Neural progenitor cell (in vitro differentiated cells): ENCODE results near the gene ATXN1. TPM values are rescaled to one million over a fixed set of nuclear protein-coding genes. Genes with fewer than 3 reads are reported as not detected.

Experiments used
- DNase-seq: peaks from one replicate; pipeline ENCODE4 v3.0.0-alpha.2; 2016; ENCODE audit warnings: low spot score
- H2AFZ ChIP-seq: fragments of 200-600 bp; sonication (generic); replicated peaks from 2 replicates; pipeline ENCODE4 v1.6.1; 2016; ENCODE audit warnings: antibody characterized with exemption
- H3F3A ChIP-seq: fragments of 200-600 bp; sonication (generic); 2 replicates; pipeline ENCODE4 v1.6.1; 2016; ENCODE audit warnings: antibody characterized with exemption, low read depth
- H3K27ac ChIP-seq: fragments of 200-600 bp; sonication (generic); 2 replicates; pipeline ENCODE4 v1.5.1; 2016; ENCODE audit warnings: mild to moderate bottlenecking
- H3K27me3 ChIP-seq: fragments of 200-600 bp; sonication (generic); 2 replicates; pipeline ENCODE4 v1.6.1; 2016; ENCODE audit warnings: mild to moderate bottlenecking, moderate library complexity
- H3K36me3 ChIP-seq: fragments of 200-600 bp; sonication (generic); 2 replicates; pipeline ENCODE4 v1.5.1; 2016
- H3K4me1 ChIP-seq: fragments of 200-600 bp; sonication (generic); 2 replicates; pipeline ENCODE4 v1.6.1; 2016; ENCODE audit warnings: mixed run types
- H3K4me2 ChIP-seq: fragments of 200-600 bp; sonication (generic); 2 replicates; pipeline ENCODE4 v1.6.1; 2016
- H3K4me3 ChIP-seq: fragments of 200-600 bp; sonication (generic); 2 replicates; pipeline ENCODE4 v1.5.1; 2016
- H3K79me2 ChIP-seq: fragments of 200-600 bp; sonication (generic); 2 replicates; pipeline ENCODE4 v1.6.1; 2016; ENCODE audit warnings: low read depth
- H3K9ac ChIP-seq: fragments of 200-600 bp; sonication (generic); 2 replicates; pipeline ENCODE4 v1.6.1; 2016
- H3K9me3 ChIP-seq: fragments of 200-600 bp; sonication (generic); 2 replicates; pipeline ENCODE4 v1.5.1; 2016; ENCODE audit warnings: low read depth
- H4K20me1 ChIP-seq: fragments of 200-600 bp; sonication (generic); 2 replicates; pipeline ENCODE4 v1.6.1; 2016; ENCODE audit warnings: low read depth
- H3K27ac Mint-ChIP-seq: 3 replicates; pipeline ENCODE4 v1.8.0; 2021; ENCODE audit warnings: mixed read lengths
- H3K27me3 Mint-ChIP-seq: 2 replicates; pipeline ENCODE4 v1.8.0; 2022; ENCODE audit warnings: low read depth, mild to moderate bottlenecking, inconsistent platforms, moderate library complexity, mixed read lengths; ENCODE audit not compliant: insufficient read depth
- H3K36me3 Mint-ChIP-seq: 3 replicates; pipeline ENCODE4 v1.8.0; 2021; ENCODE audit warnings: mixed read lengths
- H3K4me1 Mint-ChIP-seq: 3 replicates; pipeline ENCODE4 v1.8.0; 2021; ENCODE audit warnings: mixed read lengths
- H3K4me3 Mint-ChIP-seq: 3 replicates; pipeline ENCODE4 v1.8.0; 2021; ENCODE audit warnings: mild to moderate bottlenecking, moderate library complexity, mixed read lengths
- H3K9me3 Mint-ChIP-seq: 3 replicates; pipeline ENCODE4 v1.8.0; 2020; ENCODE audit warnings: mixed read lengths
- EZH2 ChIP-seq: fragments of 200-600 bp; sonication (generic); IDR thresholded peaks from 2 replicates; pipeline ENCODE4 v1.6.1; 2017; ENCODE audit warnings: antibody characterized with exemption, mild to moderate bottlenecking, moderate library complexity
- EZH2phosphoT487 ChIP-seq: fragments of 200-600 bp; sonication (generic); IDR thresholded peaks from 2 replicates; pipeline ENCODE4 v1.6.1; 2017; ENCODE audit warnings: antibody characterized with exemption
- total RNA-seq: library from RNA; depleted of rRNA; stranded (reverse); fragments of >200 nt; gene quantifications from 2 replicates; pipeline ENCODE4 v1.2.3, GENCODE V29; 2015; ENCODE audit warnings: low replicate concordance
- TF ChIP-seq, protein P1 (sequence below): fragments of 200-600 bp; sonication (generic); IDR thresholded peaks from 2 replicates; pipeline ENCODE4 v1.5.1; 2017; ENCODE audit warnings: antibody characterized with exemption, mild to moderate bottlenecking

Gene ATXN1
- total RNA-seq, 1 donor from 2014 or later: 3.6 TPM

- Histone ChIP-seq H3K9ac (no peak overlapping the region), H3K4me1 (peaks cover 7% of the 10 kb centered on the region), H3K27me3 (no peaks in the 10 kb centered on the region), H3K9me3 (no peaks in the 10 kb centered on the region), H3F3A (no peaks in the 10 kb centered on the region), H3K79me2 (no peaks in the 10 kb centered on the region), H3K4me3 (no peak overlapping the region), H3K36me3 (no peaks in the 10 kb centered on the region), H3K4me2 (no peak overlapping the region), H3K27ac (no peak overlapping the region), H2AFZ (no peak overlapping the region), H4K20me1 (no peaks in the 10 kb centered on the region)
- TF ChIP-seq EZH2phosphoT487: no peak
- TF ChIP-seq EZH2: no peak
- TF ChIP-seq, protein P1, sequence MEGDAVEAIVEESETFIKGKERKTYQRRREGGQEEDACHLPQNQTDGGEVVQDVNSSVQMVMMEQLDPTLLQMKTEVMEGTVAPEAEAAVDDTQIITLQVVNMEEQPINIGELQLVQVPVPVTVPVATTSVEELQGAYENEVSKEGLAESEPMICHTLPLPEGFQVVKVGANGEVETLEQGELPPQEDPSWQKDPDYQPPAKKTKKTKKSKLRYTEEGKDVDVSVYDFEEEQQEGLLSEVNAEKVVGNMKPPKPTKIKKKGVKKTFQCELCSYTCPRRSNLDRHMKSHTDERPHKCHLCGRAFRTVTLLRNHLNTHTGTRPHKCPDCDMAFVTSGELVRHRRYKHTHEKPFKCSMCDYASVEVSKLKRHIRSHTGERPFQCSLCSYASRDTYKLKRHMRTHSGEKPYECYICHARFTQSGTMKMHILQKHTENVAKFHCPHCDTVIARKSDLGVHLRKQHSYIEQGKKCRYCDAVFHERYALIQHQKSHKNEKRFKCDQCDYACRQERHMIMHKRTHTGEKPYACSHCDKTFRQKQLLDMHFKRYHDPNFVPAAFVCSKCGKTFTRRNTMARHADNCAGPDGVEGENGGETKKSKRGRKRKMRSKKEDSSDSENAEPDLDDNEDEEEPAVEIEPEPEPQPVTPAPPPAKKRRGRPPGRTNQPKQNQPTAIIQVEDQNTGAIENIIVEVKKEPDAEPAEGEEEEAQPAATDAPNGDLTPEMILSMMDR: no peak
- no peak overlapping the region for H3K27ac Mint-ChIP-seq
- H3K9me3 Mint-ChIP-seq: no peaks in the 10 kb centered on the region
- H3K4me3 Mint-ChIP-seq: no peak overlapping the region
- DNase-seq: no peak
- peaks cover 11% of the 10 kb centered on the region for H3K4me1 Mint-ChIP-seq
- H3K27me3 Mint-ChIP-seq: peaks cover 2% of the 10 kb centered on the region
- H3K36me3 Mint-ChIP-seq: no peaks in the 10 kb centered on the region
These were observed 237.5 kb downstream of the ATXN1 start for GRCh38 chr6:16523606-16524379.

- Histone ChIP-seq H3K4me3 (no peak overlapping the region), H3K27ac (no peak overlapping the region)
- no peak overlapping the region for H3K4me3 Mint-ChIP-seq
These were observed 238.3 kb downstream of the ATXN1 start for GRCh38 chr6:16522937-16523336.

GRCh38 chr6:16521528-16521927 lies 239.7 kb downstream of the ATXN1 start:
- Mint-ChIP-seq H3K9me3 (no peaks in the 10 kb centered on the region), H3K27ac (no peak overlapping the region), H3K36me3 (no peaks in the 10 kb centered on the region), H3K4me1 (peaks cover 11% of the 10 kb centered on the region), H3K27me3 (peaks cover 2% of the 10 kb centered on the region), H3K4me3 (no peak overlapping the region)
- Histone ChIP-seq H3K9ac (no peak overlapping the region), H3K4me3 (no peak overlapping the region), H3K4me1 (peaks cover 7% of the 10 kb centered on the region), H3K79me2 (no peaks in the 10 kb centered on the region), H3K9me3 (no peaks in the 10 kb centered on the region), H3K27ac (no peak overlapping the region), H3K27me3 (no peaks in the 10 kb centered on the region), H4K20me1 (no peaks in the 10 kb centered on the region), H2AFZ (no peak overlapping the region), H3F3A (no peaks in the 10 kb centered on the region), H3K36me3 (no peaks in the 10 kb centered on the region), H3K4me2 (no peak overlapping the region)
- no peak for TF ChIP-seq EZH2
- no peak for DNase-seq

More at GRCh38 chr6:16522937-16523336, 238.3 kb downstream of the ATXN1 start:
- Mint-ChIP-seq H3K36me3 (no peaks in the 10 kb centered on the region), H3K27ac (no peak overlapping the region), H3K4me1 (peaks cover 11% of the 10 kb centered on the region), H3K27me3 (peaks cover 2% of the 10 kb centered on the region), H3K9me3 (no peaks in the 10 kb centered on the region)
- peaks cover 7% of the 10 kb centered on the region for H3K4me1 ChIP-seq
- DNase-seq: no peak
- no peak overlapping the region for H2AFZ ChIP-seq
- no peaks in the 10 kb centered on the region for H3K9me3 ChIP-seq
- H3F3A ChIP-seq: no peaks in the 10 kb centered on the region
- H3K27me3 ChIP-seq: no peaks in the 10 kb centered on the region
- H3K79me2 ChIP-seq: no peaks in the 10 kb centered on the region
- TF ChIP-seq EZH2phosphoT487 (no peak), EZH2 (no peak)
- TF ChIP-seq, protein P1: no peak
- H4K20me1 ChIP-seq: no peaks in the 10 kb centered on the region
- no peak overlapping the region for H3K9ac ChIP-seq
- H3K4me2 ChIP-seq: no peak overlapping the region
- no peaks in the 10 kb centered on the region for H3K36me3 ChIP-seq
